Prostate gland (tissue), 2 donors: ENCODE data around the gene HELB.

Experiments
- POLR2A ChIP-seq: fragments of 450-650 bp; IDR thresholded peaks from one replicate; pipeline ENCODE4 v1.6.1; 2016; ENCODE audit warnings: antibody characterized with exemption, mild to moderate bottlenecking
- POLR2AphosphoS5 ChIP-seq: sonication (generic); formaldehyde crosslinking; IDR thresholded peaks from one replicate; pipeline ENCODE4 v1.6.1; 2017; ENCODE audit warnings: antibody characterized with exemption
- TF ChIP-seq, protein P1 (sequence below), 4 experiments: fragments of 200-600 bp in 2 of 4; fragments of 450-650 bp in 2 of 4; sonication (generic) in 2 of 4; IDR thresholded peaks; 1 replicate in 3 of 4; 2 replicates in 1 of 4; pipeline ENCODE4 v1.5.1; 2016 to 2019; ENCODE audit warnings: antibody characterized with exemption in 4 of 4, mild to moderate bottlenecking in 2 of 4, moderate library complexity in 2 of 4

GRCh38 chr12:66361703-66362102 lies 59.4 kb downstream of the HELB start:
- TF ChIP-seq, protein P1, sequence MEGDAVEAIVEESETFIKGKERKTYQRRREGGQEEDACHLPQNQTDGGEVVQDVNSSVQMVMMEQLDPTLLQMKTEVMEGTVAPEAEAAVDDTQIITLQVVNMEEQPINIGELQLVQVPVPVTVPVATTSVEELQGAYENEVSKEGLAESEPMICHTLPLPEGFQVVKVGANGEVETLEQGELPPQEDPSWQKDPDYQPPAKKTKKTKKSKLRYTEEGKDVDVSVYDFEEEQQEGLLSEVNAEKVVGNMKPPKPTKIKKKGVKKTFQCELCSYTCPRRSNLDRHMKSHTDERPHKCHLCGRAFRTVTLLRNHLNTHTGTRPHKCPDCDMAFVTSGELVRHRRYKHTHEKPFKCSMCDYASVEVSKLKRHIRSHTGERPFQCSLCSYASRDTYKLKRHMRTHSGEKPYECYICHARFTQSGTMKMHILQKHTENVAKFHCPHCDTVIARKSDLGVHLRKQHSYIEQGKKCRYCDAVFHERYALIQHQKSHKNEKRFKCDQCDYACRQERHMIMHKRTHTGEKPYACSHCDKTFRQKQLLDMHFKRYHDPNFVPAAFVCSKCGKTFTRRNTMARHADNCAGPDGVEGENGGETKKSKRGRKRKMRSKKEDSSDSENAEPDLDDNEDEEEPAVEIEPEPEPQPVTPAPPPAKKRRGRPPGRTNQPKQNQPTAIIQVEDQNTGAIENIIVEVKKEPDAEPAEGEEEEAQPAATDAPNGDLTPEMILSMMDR (IDR thresholded peaks at IDR 0.05), result no peak
- TF ChIP-seq POLR2AphosphoS5, result no peak
- TF ChIP-seq POLR2A, result no peak
